ENCODE measurements around the gene PPP2R2B.
A peak's percentile ranks its signal among the peaks of the same experiment; 100 is the strongest.

The PPP2R2B gene

GRCh38 chr5:146892231-146892630 lies 13.7 kb upstream of the PPP2R2B start:
- Histone ChIP-seq H3K27ac (ENCODE audit: low read depth, low read length) (peak overlapping the region; percentile 78), H3K14ac (ENCODE audit: low read length) (no peak overlapping the region), H2BK5ac (ENCODE audit: low read depth, low read length, poor library complexity) (peak overlapping the region; percentile 36), H3K23ac (ENCODE audit: low read length) (no peak overlapping the region), H3K9me3 (ENCODE audit: insufficient read depth, low read depth, low read length) (no peaks in the 10 kb centered on the region), H3K27me3 (ENCODE audit: insufficient read depth, low read length) (no peaks in the 10 kb centered on the region), H2BK120ac (ENCODE audit: insufficient read depth, low read length, poor library complexity) (no peak overlapping the region), H2AK5ac (ENCODE audit: low read length) (no peak overlapping the region), H2AFZ (ENCODE audit: insufficient read depth, low read length, poor library complexity) (no peak overlapping the region), H3K4ac (ENCODE audit: low read depth, low read length) (no peak overlapping the region), H3K4me1 (ENCODE audit: control insufficient read depth in 1 of 2, insufficient read depth in 2 of 2, low read length in 2 of 2) (peaks cover 0 to 3% of the 10 kb centered on the region in 2 experiments), H4K8ac (ENCODE audit: low read depth, low read length) (no peak overlapping the region), H3K79me1 (ENCODE audit: low read length) (no peaks in the 10 kb centered on the region), H4K91ac (ENCODE audit: low read depth, low read length) (no peak overlapping the region), H3K36me3 (ENCODE audit: control insufficient read depth in 1 of 2, insufficient read depth in 2 of 2, low read length in 2 of 2) (no peaks in the 10 kb centered on the region), H3K4me2 (ENCODE audit: low read length) (no peak overlapping the region), H3K4me3 (ENCODE audit: low read depth, low read length) (no peak overlapping the region), H3K9ac (ENCODE audit: low read length) (no peak overlapping the region), H4K12ac (ENCODE audit: low read depth, low read length) (no peak overlapping the region), H3K79me2 (ENCODE audit: control insufficient read depth, insufficient read depth, low read length, poor library complexity) (no peaks in the 10 kb centered on the region), H2BK12ac (ENCODE audit: low read length) (no peak overlapping the region), H3K18ac (ENCODE audit: low read length) (no peak overlapping the region)
- DNase-seq: no peak
- no CpG with 5 or more reads among the region's 3 CpGs for WGBS (ENCODE audit: extremely low coverage, insufficient coverage, insufficient read length)

GRCh38 chr5:146891511-146891910 lies 13.0 kb upstream of the PPP2R2B start:
- Histone ChIP-seq H3K14ac (ENCODE audit: low read length) (no peak overlapping the region), H4K91ac (ENCODE audit: low read depth, low read length) (no peak overlapping the region)
- no CpG with 5 or more reads among the region's 1 CpG for WGBS (ENCODE audit: extremely low coverage, insufficient coverage, insufficient read length)

GRCh38 chr5:146890731-146891440 lies 12.3 kb upstream of the PPP2R2B start:
- Histone ChIP-seq H2BK120ac (ENCODE audit: insufficient read depth, low read length, poor library complexity) (no peak overlapping the region), H4K12ac (ENCODE audit: low read depth, low read length) (no peak overlapping the region), H3K36me3 (ENCODE audit: control insufficient read depth in 1 of 2, insufficient read depth in 2 of 2, low read length in 2 of 2) (no peaks in the 10 kb centered on the region), H3K79me2 (ENCODE audit: control insufficient read depth, insufficient read depth, low read length, poor library complexity) (no peaks in the 10 kb centered on the region), H4K91ac (ENCODE audit: low read depth, low read length) (no peak overlapping the region), H2BK12ac (ENCODE audit: low read length) (no peak overlapping the region), H3K23ac (ENCODE audit: low read length) (no peak overlapping the region), H3K4ac (ENCODE audit: low read depth, low read length) (no peak overlapping the region), H3K9ac (ENCODE audit: low read length) (no peak overlapping the region), H3K27ac (ENCODE audit: low read depth, low read length) (peak overlapping the region; percentile 68), H3K4me1 (ENCODE audit: control insufficient read depth in 1 of 2, insufficient read depth in 2 of 2, low read length in 2 of 2) (peaks cover 0 to 3% of the 10 kb centered on the region in 2 experiments), H2AK5ac (ENCODE audit: low read length) (no peak overlapping the region), H4K8ac (ENCODE audit: low read depth, low read length) (no peak overlapping the region), H2AFZ (ENCODE audit: insufficient read depth, low read length, poor library complexity) (no peak overlapping the region), H3K79me1 (ENCODE audit: low read length) (no peaks in the 10 kb centered on the region), H3K9me3 (ENCODE audit: insufficient read depth, low read depth, low read length) (no peaks in the 10 kb centered on the region), H3K14ac (ENCODE audit: low read length) (no peak overlapping the region), H3K4me3 (ENCODE audit: low read depth, low read length) (no peak overlapping the region), H3K4me2 (ENCODE audit: low read length) (no peak overlapping the region), H3K18ac (ENCODE audit: low read length) (no peak overlapping the region), H2BK5ac (ENCODE audit: low read depth, low read length, poor library complexity) (no peak overlapping the region), H3K27me3 (ENCODE audit: insufficient read depth, low read length) (no peaks in the 10 kb centered on the region)
- WGBS (ENCODE audit: extremely low coverage, insufficient coverage, insufficient read length): no CpG with 5 or more reads among the region's 1 CpG
- no peak for DNase-seq

More at GRCh38 chr5:146891511-146891910, 13.0 kb upstream of the PPP2R2B start:
- Histone ChIP-seq H3K23ac (ENCODE audit: low read length) (no peak overlapping the region), H3K79me1 (ENCODE audit: low read length) (no peaks in the 10 kb centered on the region), H2BK12ac (ENCODE audit: low read length) (no peak overlapping the region), H3K4me2 (ENCODE audit: low read length) (no peak overlapping the region), H2BK120ac (ENCODE audit: insufficient read depth, low read length, poor library complexity) (no peak overlapping the region), H3K27me3 (ENCODE audit: insufficient read depth, low read length) (no peaks in the 10 kb centered on the region), H3K9ac (ENCODE audit: low read length) (no peak overlapping the region), H3K18ac (ENCODE audit: low read length) (no peak overlapping the region), H3K79me2 (ENCODE audit: control insufficient read depth, insufficient read depth, low read length, poor library complexity) (no peaks in the 10 kb centered on the region), H3K9me3 (ENCODE audit: insufficient read depth, low read depth, low read length) (no peaks in the 10 kb centered on the region), H2AFZ (ENCODE audit: insufficient read depth, low read length, poor library complexity) (no peak overlapping the region), H3K4me3 (ENCODE audit: low read depth, low read length) (no peak overlapping the region), H2AK5ac (ENCODE audit: low read length) (no peak overlapping the region), H4K12ac (ENCODE audit: low read depth, low read length) (no peak overlapping the region), H2BK5ac (ENCODE audit: low read depth, low read length, poor library complexity) (no peak overlapping the region), H3K4ac (ENCODE audit: low read depth, low read length) (no peak overlapping the region), H3K36me3 (ENCODE audit: control insufficient read depth in 1 of 2, insufficient read depth in 2 of 2, low read length in 2 of 2) (no peaks in the 10 kb centered on the region), H4K8ac (ENCODE audit: low read depth, low read length) (no peak overlapping the region), H3K27ac (ENCODE audit: low read depth, low read length) (peak overlapping the region; percentile 68), H3K4me1 (ENCODE audit: control insufficient read depth in 1 of 2, insufficient read depth in 2 of 2, low read length in 2 of 2) (peaks cover 0 to 3% of the 10 kb centered on the region in 2 experiments)
- DNase-seq: no peak

GRCh38 chr5:146890066-146890465 lies 11.5 kb upstream of the PPP2R2B start:
- Histone ChIP-seq H3K27me3 (ENCODE audit: insufficient read depth, low read length) (no peaks in the 10 kb centered on the region), H4K12ac (ENCODE audit: low read depth, low read length) (no peak overlapping the region), H3K4me2 (ENCODE audit: low read length) (no peak overlapping the region), H3K14ac (ENCODE audit: low read length) (no peak overlapping the region), H2BK12ac (ENCODE audit: low read length) (no peak overlapping the region), H3K79me1 (ENCODE audit: low read length) (no peaks in the 10 kb centered on the region), H3K36me3 (ENCODE audit: control insufficient read depth in 1 of 2, insufficient read depth in 2 of 2, low read length in 2 of 2) (no peaks in the 10 kb centered on the region), H3K9ac (ENCODE audit: low read length) (no peak overlapping the region), H3K9me3 (ENCODE audit: insufficient read depth, low read depth, low read length) (no peaks in the 10 kb centered on the region), H4K91ac (ENCODE audit: low read depth, low read length) (peak overlapping the region; percentile 36), H2BK5ac (ENCODE audit: low read depth, low read length, poor library complexity) (no peak overlapping the region), H2AFZ (ENCODE audit: insufficient read depth, low read length, poor library complexity) (no peak overlapping the region), H3K27ac (ENCODE audit: low read depth, low read length) (no peak overlapping the region), H3K79me2 (ENCODE audit: control insufficient read depth, insufficient read depth, low read length, poor library complexity) (no peaks in the 10 kb centered on the region), H2AK5ac (ENCODE audit: low read length) (no peak overlapping the region), H3K23ac (ENCODE audit: low read length) (no peak overlapping the region), H2BK120ac (ENCODE audit: insufficient read depth, low read length, poor library complexity) (peak overlapping the region; percentile 30), H3K18ac (ENCODE audit: low read length) (no peak overlapping the region), H4K8ac (ENCODE audit: low read depth, low read length) (no peak overlapping the region), H3K4ac (ENCODE audit: low read depth, low read length) (no peak overlapping the region), H3K4me3 (ENCODE audit: low read depth, low read length) (no peak overlapping the region), H3K4me1 (ENCODE audit: control insufficient read depth in 1 of 2, insufficient read depth in 2 of 2, low read length in 2 of 2) (peaks cover 0 to 3% of the 10 kb centered on the region in 2 experiments)
- no peak for DNase-seq
- no CpG with 5 or more reads among the region's 2 CpGs for WGBS (ENCODE audit: extremely low coverage, insufficient coverage, insufficient read length)

Data from trophoblast cell (in vitro differentiated cells and primary cell).